G401.6 (cell line): ENCODE results near the gene RETREG3.
A peak's percentile ranks its signal among the peaks of the same experiment; 100 is the strongest.
"Not testable (repeated sequence)": the region's sequence is repeated elsewhere in the genome, so short reads cannot be mapped to it uniquely, and the experiment has no call there.

Experiments used
- FAIRE-seq: peaks from 2 replicates; lab custom pipeline; 2012; peaks lifted over from hg19 to GRCh38; lab: Jason Lieb, UNC

The RETREG3 gene

GRCh38 chr17:42609182-42609813, at the start of gene RETREG3, which contains the start of gene TUBG1:
Gene RETREG3 (minus strand): TSS chr17:42609374. CDS start chr17:42609324, 50 bp downstream.
Gene TUBG1 (plus strand): TSS chr17:42609683. CDS start chr17:42609738, 55 bp downstream.
- peak; percentile 96 for FAIRE-seq

- FAIRE-seq: no peak
Measured at GRCh38 chr17:42657824-42658588, 48.8 kb upstream of the RETREG3 start.

GRCh38 chr17:42655528-42655927, 46.4 kb upstream of the RETREG3 start:
- no peak for FAIRE-seq

GRCh38 chr17:42653179-42654124, 44.3 kb upstream of the RETREG3 start:
- no peak for FAIRE-seq

- FAIRE-seq: no peak
Measured at GRCh38 chr17:42651392-42651791, 42.2 kb upstream of the RETREG3 start.

- FAIRE-seq: no peak
Measured at GRCh38 chr17:42647778-42648177, 38.6 kb upstream of the RETREG3 start.

GRCh38 chr17:42642336-42642735, 33.2 kb upstream of the RETREG3 start:
- FAIRE-seq: no peak

GRCh38 chr17:42640121-42640520, 30.9 kb upstream of the RETREG3 start:
- FAIRE-seq: no peak

GRCh38 chr17:42639525-42640113, 30.4 kb upstream of the RETREG3 start:
- FAIRE-seq: no peak

- FAIRE-seq: no peak
Measured at GRCh38 chr17:42632949-42633444, 23.8 kb upstream of the RETREG3 start.

- FAIRE-seq: no peak
Measured at GRCh38 chr17:42629411-42630009, 20.3 kb upstream of the RETREG3 start.

- not testable (repeated sequence) for FAIRE-seq
Measured at GRCh38 chr17:42627032-42627764, 18.0 kb upstream of the RETREG3 start.

GRCh38 chr17:42623732-42624596, 14.8 kb upstream of the RETREG3 start:
- no peak for FAIRE-seq

- FAIRE-seq: no peak
Measured at GRCh38 chr17:42623271-42623670, 14.1 kb upstream of the RETREG3 start.

GRCh38 chr17:42621987-42622386, 12.8 kb upstream of the RETREG3 start:
- FAIRE-seq: not testable (repeated sequence)

- FAIRE-seq: no peak
Measured at GRCh38 chr17:42618442-42619150, 9.4 kb upstream of the RETREG3 start.

- FAIRE-seq: no peak
Measured at GRCh38 chr17:42617956-42618431, 8.8 kb upstream of the RETREG3 start.

- no peak for FAIRE-seq
Measured at GRCh38 chr17:42613699-42614295, 4.6 kb upstream of the RETREG3 start.

GRCh38 chr17:42612013-42612412, 2.8 kb upstream of the RETREG3 start:
- FAIRE-seq: no peak
